Neural progenitor cell (in vitro differentiated cells): ENCODE measurements around the gene KDM4B. TPM values are rescaled to one million over a fixed set of nuclear protein-coding genes. Genes with fewer than 3 reads are reported as not detected.

Experiments
- DNase-seq: peaks from one replicate; pipeline ENCODE4 v3.0.0-alpha.2; 2016; ENCODE audit warnings: low spot score
- H2AFZ ChIP-seq: fragments of 200-600 bp; sonication (generic); replicated peaks from 2 replicates; pipeline ENCODE4 v1.6.1; 2016; ENCODE audit warnings: antibody characterized with exemption
- H3F3A ChIP-seq: fragments of 200-600 bp; sonication (generic); 2 replicates; pipeline ENCODE4 v1.6.1; 2016; ENCODE audit warnings: antibody characterized with exemption, low read depth
- H3K27ac ChIP-seq: fragments of 200-600 bp; sonication (generic); 2 replicates; pipeline ENCODE4 v1.5.1; 2016; ENCODE audit warnings: mild to moderate bottlenecking
- H3K27me3 ChIP-seq: fragments of 200-600 bp; sonication (generic); 2 replicates; pipeline ENCODE4 v1.6.1; 2016; ENCODE audit warnings: mild to moderate bottlenecking, moderate library complexity
- H3K36me3 ChIP-seq: fragments of 200-600 bp; sonication (generic); 2 replicates; pipeline ENCODE4 v1.5.1; 2016
- H3K4me1 ChIP-seq: fragments of 200-600 bp; sonication (generic); 2 replicates; pipeline ENCODE4 v1.6.1; 2016; ENCODE audit warnings: mixed run types
- H3K4me2 ChIP-seq: fragments of 200-600 bp; sonication (generic); 2 replicates; pipeline ENCODE4 v1.6.1; 2016
- H3K4me3 ChIP-seq: fragments of 200-600 bp; sonication (generic); 2 replicates; pipeline ENCODE4 v1.5.1; 2016
- H3K79me2 ChIP-seq: fragments of 200-600 bp; sonication (generic); 2 replicates; pipeline ENCODE4 v1.6.1; 2016; ENCODE audit warnings: low read depth
- H3K9ac ChIP-seq: fragments of 200-600 bp; sonication (generic); 2 replicates; pipeline ENCODE4 v1.6.1; 2016
- H3K9me3 ChIP-seq: fragments of 200-600 bp; sonication (generic); 2 replicates; pipeline ENCODE4 v1.5.1; 2016; ENCODE audit warnings: low read depth
- H4K20me1 ChIP-seq: fragments of 200-600 bp; sonication (generic); 2 replicates; pipeline ENCODE4 v1.6.1; 2016; ENCODE audit warnings: low read depth
- H3K27ac Mint-ChIP-seq: 3 replicates; pipeline ENCODE4 v1.8.0; 2021; ENCODE audit warnings: mixed read lengths
- H3K27me3 Mint-ChIP-seq: 2 replicates; pipeline ENCODE4 v1.8.0; 2022; ENCODE audit warnings: low read depth, mild to moderate bottlenecking, inconsistent platforms, moderate library complexity, mixed read lengths; ENCODE audit not compliant: insufficient read depth
- H3K36me3 Mint-ChIP-seq: 3 replicates; pipeline ENCODE4 v1.8.0; 2021; ENCODE audit warnings: mixed read lengths
- H3K4me1 Mint-ChIP-seq: 3 replicates; pipeline ENCODE4 v1.8.0; 2021; ENCODE audit warnings: mixed read lengths
- H3K4me3 Mint-ChIP-seq: 3 replicates; pipeline ENCODE4 v1.8.0; 2021; ENCODE audit warnings: mild to moderate bottlenecking, moderate library complexity, mixed read lengths
- H3K9me3 Mint-ChIP-seq: 3 replicates; pipeline ENCODE4 v1.8.0; 2020; ENCODE audit warnings: mixed read lengths
- EZH2 ChIP-seq: fragments of 200-600 bp; sonication (generic); IDR thresholded peaks from 2 replicates; pipeline ENCODE4 v1.6.1; 2017; ENCODE audit warnings: antibody characterized with exemption, mild to moderate bottlenecking, moderate library complexity
- EZH2phosphoT487 ChIP-seq: fragments of 200-600 bp; sonication (generic); IDR thresholded peaks from 2 replicates; pipeline ENCODE4 v1.6.1; 2017; ENCODE audit warnings: antibody characterized with exemption
- total RNA-seq: library from RNA; depleted of rRNA; stranded (reverse); fragments of >200 nt; gene quantifications from 2 replicates; pipeline ENCODE4 v1.2.3, GENCODE V29; 2015; ENCODE audit warnings: low replicate concordance
- TF ChIP-seq, protein P1 (sequence below): fragments of 200-600 bp; sonication (generic); IDR thresholded peaks from 2 replicates; pipeline ENCODE4 v1.5.1; 2017; ENCODE audit warnings: antibody characterized with exemption, mild to moderate bottlenecking

KDM4B gene
- total RNA-seq, 1 donor from 2014 or later: 16.0 TPM

DNA sequence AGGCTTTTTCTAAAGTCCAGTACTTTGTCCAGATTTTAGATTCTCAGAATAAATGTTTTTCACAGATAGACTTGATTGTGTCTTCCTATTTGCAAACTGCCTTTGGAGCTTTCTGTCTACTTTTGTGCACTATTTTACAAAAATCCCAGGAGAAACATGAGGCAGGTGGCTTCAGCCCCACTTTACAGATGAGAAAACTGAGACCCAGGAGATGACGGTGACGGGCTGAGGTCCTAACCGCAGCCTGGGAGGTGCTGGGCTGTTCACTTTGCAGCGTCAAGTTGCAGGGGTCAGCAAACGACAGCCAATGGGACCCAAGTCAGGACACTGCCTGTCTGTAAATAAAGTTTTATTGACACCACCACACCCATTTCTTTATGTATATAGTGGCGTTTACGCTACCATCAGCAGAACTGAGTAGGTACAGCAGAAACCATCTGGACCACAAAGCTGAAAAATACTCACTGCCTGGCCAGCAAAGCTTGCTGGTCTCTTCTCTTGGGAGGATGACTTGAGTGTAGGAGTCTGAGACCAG, 6.8 kb upstream of the KDM4B start:
- Mint-ChIP-seq H3K27ac (no peak overlapping the region), H3K36me3 (peaks cover 18% of the 10 kb centered on the region), H3K4me3 (no peak overlapping the region), H3K27me3 (peaks cover 2% of the 10 kb centered on the region), H3K9me3 (no peaks in the 10 kb centered on the region), H3K4me1 (peaks cover 11% of the 10 kb centered on the region)
- Histone ChIP-seq H2AFZ (no peak overlapping the region), H4K20me1 (no peaks in the 10 kb centered on the region), H3K4me2 (no peak overlapping the region), H3K27me3 (no peaks in the 10 kb centered on the region), H3K4me1 (no peaks in the 10 kb centered on the region), H3F3A (peaks cover 44% of the 10 kb centered on the region), H3K27ac (no peak overlapping the region), H3K9me3 (no peaks in the 10 kb centered on the region), H3K4me3 (no peak overlapping the region), H3K36me3 (peaks cover 14% of the 10 kb centered on the region), H3K9ac (no peak overlapping the region), H3K79me2 (no peaks in the 10 kb centered on the region)
- TF ChIP-seq EZH2 (no peak), EZH2phosphoT487 (no peak)
- TF ChIP-seq, protein P1, sequence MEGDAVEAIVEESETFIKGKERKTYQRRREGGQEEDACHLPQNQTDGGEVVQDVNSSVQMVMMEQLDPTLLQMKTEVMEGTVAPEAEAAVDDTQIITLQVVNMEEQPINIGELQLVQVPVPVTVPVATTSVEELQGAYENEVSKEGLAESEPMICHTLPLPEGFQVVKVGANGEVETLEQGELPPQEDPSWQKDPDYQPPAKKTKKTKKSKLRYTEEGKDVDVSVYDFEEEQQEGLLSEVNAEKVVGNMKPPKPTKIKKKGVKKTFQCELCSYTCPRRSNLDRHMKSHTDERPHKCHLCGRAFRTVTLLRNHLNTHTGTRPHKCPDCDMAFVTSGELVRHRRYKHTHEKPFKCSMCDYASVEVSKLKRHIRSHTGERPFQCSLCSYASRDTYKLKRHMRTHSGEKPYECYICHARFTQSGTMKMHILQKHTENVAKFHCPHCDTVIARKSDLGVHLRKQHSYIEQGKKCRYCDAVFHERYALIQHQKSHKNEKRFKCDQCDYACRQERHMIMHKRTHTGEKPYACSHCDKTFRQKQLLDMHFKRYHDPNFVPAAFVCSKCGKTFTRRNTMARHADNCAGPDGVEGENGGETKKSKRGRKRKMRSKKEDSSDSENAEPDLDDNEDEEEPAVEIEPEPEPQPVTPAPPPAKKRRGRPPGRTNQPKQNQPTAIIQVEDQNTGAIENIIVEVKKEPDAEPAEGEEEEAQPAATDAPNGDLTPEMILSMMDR: no peak
- no peak for DNase-seq

DNA sequence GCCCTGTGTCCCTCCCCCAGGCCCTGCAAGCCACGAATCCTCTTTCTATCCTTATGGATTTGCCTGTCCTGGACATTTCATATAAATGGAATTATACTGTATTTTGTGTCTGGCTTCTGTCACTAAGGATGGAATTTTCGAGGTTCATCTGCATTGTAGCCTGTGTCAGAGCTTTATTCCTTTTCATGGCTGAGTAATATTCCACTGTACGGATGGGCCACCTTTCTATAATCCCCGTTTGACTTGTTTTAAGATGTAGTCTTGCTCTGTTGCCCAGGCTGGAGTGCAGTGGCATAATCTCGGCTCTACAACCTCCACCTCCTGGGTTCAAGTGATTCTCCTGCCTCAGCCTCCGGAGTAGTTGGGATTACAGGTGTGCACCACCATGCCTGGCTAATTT, 3.9 kb upstream of the KDM4B start:
- no peak for DNase-seq
- no peak overlapping the region for H2AFZ ChIP-seq
- H3F3A ChIP-seq: peaks cover 61% of the 10 kb centered on the region
- no peak overlapping the region for H3K9ac ChIP-seq
- H3K27ac ChIP-seq: no peak overlapping the region
- no peak overlapping the region for H3K27ac Mint-ChIP-seq
- no peak overlapping the region for H3K4me3 ChIP-seq
- no peak for TF ChIP-seq EZH2
- TF ChIP-seq, protein P1: no peak
- TF ChIP-seq EZH2phosphoT487: no peak
- no peaks in the 10 kb centered on the region for H3K9me3 ChIP-seq
- peaks cover 5% of the 10 kb centered on the region for H3K4me1 ChIP-seq
- H3K27me3 Mint-ChIP-seq: peaks cover 3% of the 10 kb centered on the region
- H3K27me3 ChIP-seq: no peaks in the 10 kb centered on the region
- no peak overlapping the region for H3K4me3 Mint-ChIP-seq
- peaks cover 6% of the 10 kb centered on the region for H4K20me1 ChIP-seq
- peaks cover 14% of the 10 kb centered on the region for H3K36me3 ChIP-seq
- H3K79me2 ChIP-seq: peaks cover 7% of the 10 kb centered on the region
- peaks cover 24% of the 10 kb centered on the region for H3K4me1 Mint-ChIP-seq
- H3K9me3 Mint-ChIP-seq: no peaks in the 10 kb centered on the region
- H3K4me2 ChIP-seq: no peak overlapping the region
- peaks cover 13% of the 10 kb centered on the region for H3K36me3 Mint-ChIP-seq

DNA sequence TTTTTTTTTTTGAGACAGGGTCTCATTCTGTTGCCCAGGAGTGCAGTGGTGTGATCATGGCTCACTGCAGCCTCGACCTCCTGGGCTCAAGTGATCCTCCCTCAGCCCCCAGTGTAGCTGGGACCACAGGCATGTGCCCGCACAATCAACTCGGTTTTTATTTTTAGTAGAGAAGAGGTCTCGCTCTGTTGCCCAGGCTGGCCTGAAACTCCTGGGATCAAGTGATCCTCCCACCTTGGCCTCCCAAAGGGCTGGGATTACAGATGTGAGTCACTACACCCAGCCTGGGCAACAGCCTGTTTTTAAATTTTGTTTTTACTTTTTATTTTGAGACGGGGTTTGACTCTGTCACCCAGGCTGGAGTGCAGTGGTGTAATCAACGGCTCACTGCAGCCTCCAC, 2.3 kb upstream of the KDM4B start:
- no peak overlapping the region for H3K27ac ChIP-seq
- no peaks in the 10 kb centered on the region for H3K9me3 Mint-ChIP-seq
- H3K27ac Mint-ChIP-seq: peak overlapping the region; percentile 44
- peaks cover 39% of the 10 kb centered on the region for H3K4me1 Mint-ChIP-seq
- TF ChIP-seq EZH2phosphoT487 (no peak), EZH2 (no peak)
- TF ChIP-seq, protein P1: no peak
- H2AFZ ChIP-seq: no peak overlapping the region
- no peaks in the 10 kb centered on the region for H3K27me3 ChIP-seq
- no peak overlapping the region for H3K9ac ChIP-seq
- H4K20me1 ChIP-seq: peaks cover 21% of the 10 kb centered on the region
- H3K36me3 Mint-ChIP-seq: peaks cover 12% of the 10 kb centered on the region
- H3K9me3 ChIP-seq: no peaks in the 10 kb centered on the region
- H3F3A ChIP-seq: peaks cover 67% of the 10 kb centered on the region
- H3K4me3 Mint-ChIP-seq: peak overlapping the region; percentile 44
- peaks cover 8% of the 10 kb centered on the region for H3K4me1 ChIP-seq
- DNase-seq: no peak
- peaks cover 5% of the 10 kb centered on the region for H3K27me3 Mint-ChIP-seq
- H3K4me2 ChIP-seq: no peak overlapping the region
- no peak overlapping the region for H3K4me3 ChIP-seq
- H3K36me3 ChIP-seq: peaks cover 14% of the 10 kb centered on the region
- H3K79me2 ChIP-seq: peaks cover 22% of the 10 kb centered on the region
